Testis (tissue), 3 donors: ENCODE data around the gene GRM7. TPM values are rescaled to one million over a fixed set of nuclear protein-coding genes. Genes with fewer than 3 reads are reported as not detected.

Experiments used
- DNase-seq: peaks from one replicate; pipeline ENCODE4 v3.0.0-alpha.2; 2019
- H3K27ac ChIP-seq, 2 donors: fragments of 200-600 bp; sonication (generic); one replicate each; pipeline ENCODE4 v1.5.1; 2019
- H3K27me3 ChIP-seq: fragments of 200-600 bp; sonication (generic); one replicate; pipeline ENCODE4 v1.5.1; 2019
- H3K36me3 ChIP-seq: fragments of 200-600 bp; sonication (generic); one replicate; pipeline ENCODE4 v1.5.1; 2017; ENCODE audit warnings: low read depth; ENCODE audit errors: missing control alignments
- H3K4me1 ChIP-seq: fragments of 200-600 bp; sonication (generic); one replicate; pipeline ENCODE4 v1.5.1; 2019
- H3K4me3 ChIP-seq, 2 donors: fragments of 200-600 bp; sonication (generic); one replicate each; pipeline ENCODE4 v1.5.1; 2017 to 2019
- H3K9me3 ChIP-seq: fragments of 200-600 bp; sonication (generic); one replicate; pipeline ENCODE4 v1.5.1; 2017
- CTCF ChIP-seq, 3 experiments: fragments of 450-650 bp in 2 of 3; fragments of 200-600 bp in 1 of 3; sonication (generic) in 1 of 3; IDR thresholded peaks; one replicate each; pipeline ENCODE4 v1.5.1; 2016 to 2019; ENCODE audit warnings: antibody characterized with exemption in 3 of 3, mild to moderate bottlenecking in 2 of 3, moderate library complexity in 1 of 3
- POLR2A ChIP-seq: fragments of 450-650 bp; IDR thresholded peaks from one replicate; pipeline ENCODE4 v1.6.1; 2017; ENCODE audit warnings: antibody characterized with exemption, mild to moderate bottlenecking, moderate library complexity
- WGBS, 2 donors: methylation state at CpG; one replicate each; pipeline ENCODE4 v1.1.5; 2018; 5-methylcytosine and 5-hydroxymethylcytosine counted together
- intact Hi-C: fragments of 100-400 bp; cut with DNase I; formaldehyde crosslinking; loops from one replicate; pipeline ENCODE4 v1.15.1; 2023; ENCODE audit warnings: low total_unique reads
- polyA plus RNA-seq: library from polyadenylated mRNA; stranded (reverse); fragments of 350-450 nt; fragmentation: Illumina TruSeq; extraction: RNeasy Lipid Tissue Mini Kit (QIAGEN cat#74804); gene quantifications from one replicate; pipeline ENCODE4 v1.2.3, GENCODE V29; 2014; ENCODE audit warnings: low read depth, low replicate concordance; ENCODE audit not compliant: insufficient read depth
- total RNA-seq, 2 donors: library from RNA; depleted of rRNA; stranded (reverse); fragments of >200 nt; gene quantifications; one replicate each; pipeline ENCODE4 v1.2.3, GENCODE V29; 2016

Gene GRM7
- total and polyA plus RNA-seq, 3 donors from 2014 or later, result 2.0 to 3.2 (median 2.7) TPM

- TF ChIP-seq POLR2A (no peak), CTCF (IDR thresholded peaks at IDR 0.05) (no peak)
- intact Hi-C loops, result no loop called here
- DNase-seq, result no peak
- H3K4me3 ChIP-seq, result no peak overlapping the region
- WGBS, 2 donors, result 86 to 88% methylated on average over 5 of the region's 5 CpGs
- no peaks in the 10 kb centered on the region for H3K36me3 ChIP-seq
- H3K4me1 ChIP-seq, result no peaks in the 10 kb centered on the region
- H3K9me3 ChIP-seq, result no peaks in the 10 kb centered on the region
- H3K27ac ChIP-seq, result no peak overlapping the region
- no peaks in the 10 kb centered on the region for H3K27me3 ChIP-seq
These were observed 154.9 kb downstream of the GRM7 start for GRCh38 chr3:7015683-7016440.

GRCh38 chr3:7025581-7026300 is 164.8 kb downstream of the GRM7 start:
- Histone ChIP-seq H3K36me3 (no peaks in the 10 kb centered on the region), H3K9me3 (no peaks in the 10 kb centered on the region), H3K27me3 (no peaks in the 10 kb centered on the region), H3K4me3 (no peak overlapping the region), H3K4me1 (no peaks in the 10 kb centered on the region), H3K27ac (no peak overlapping the region)
- TF ChIP-seq POLR2A (no peak), CTCF (IDR thresholded peaks at IDR 0.05) (no peak)
- no peak for DNase-seq
- 60% methylated on average over 3 of the region's 3 CpGs for WGBS, 2 donors
- intact Hi-C loops, result no loop called here

DNA sequence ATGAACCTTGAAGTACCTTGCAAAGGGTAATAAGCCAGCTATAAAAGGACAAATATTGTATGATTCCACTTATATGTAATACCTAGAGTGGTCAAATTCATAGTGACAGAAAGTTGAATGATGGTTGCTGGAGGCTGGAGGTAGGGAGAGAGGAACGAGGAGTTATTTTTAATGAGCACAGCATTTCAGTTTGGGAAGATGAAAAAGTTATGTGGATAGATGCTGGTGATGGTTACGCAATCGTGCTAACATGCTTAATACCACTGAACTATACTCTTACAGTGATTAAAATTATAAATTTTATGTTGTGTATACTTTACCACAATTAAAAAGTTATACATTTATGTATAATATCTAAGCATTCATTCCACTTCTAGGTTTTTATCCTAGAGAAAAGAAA is 168.6 kb downstream of the GRM7 start:
- DNase-seq, result no peak
- no peaks in the 10 kb centered on the region for H3K4me1 ChIP-seq
- WGBS, 2 donors, result 87 to 89% methylated on average over 3 of the region's 3 CpGs
- TF ChIP-seq POLR2A (no peak), CTCF (IDR thresholded peaks at IDR 0.05) (no peak)
- no peak overlapping the region for H3K4me3 ChIP-seq
- intact Hi-C loops, result no loop called here
- no peaks in the 10 kb centered on the region for H3K9me3 ChIP-seq
- H3K27me3 ChIP-seq, result no peaks in the 10 kb centered on the region
- no peaks in the 10 kb centered on the region for H3K36me3 ChIP-seq
- H3K27ac ChIP-seq, result no peak overlapping the region

DNA sequence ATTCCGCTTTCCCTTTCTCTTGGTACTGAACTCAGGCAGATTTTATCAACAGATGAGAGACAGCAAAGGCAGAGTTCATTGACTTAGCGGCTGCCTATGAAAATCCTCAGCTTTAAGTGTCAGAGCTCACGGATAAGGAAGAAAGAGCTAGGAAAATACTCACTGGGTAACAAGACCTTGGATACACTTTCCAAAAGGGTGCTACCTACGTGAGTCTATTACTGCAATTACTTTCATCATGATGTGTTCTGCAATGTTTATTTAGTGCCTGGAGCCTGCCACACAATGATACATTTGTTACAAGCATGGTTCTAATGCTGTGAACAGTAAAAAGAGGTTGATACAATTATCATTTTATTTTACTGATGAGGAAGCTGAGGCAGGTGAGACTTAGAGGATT is 177.5 kb downstream of the GRM7 start:
- TF ChIP-seq CTCF (IDR thresholded peaks at IDR 0.05) (no peak), POLR2A (no peak)
- Histone ChIP-seq H3K4me1 (no peaks in the 10 kb centered on the region), H3K27me3 (no peaks in the 10 kb centered on the region), H3K36me3 (no peaks in the 10 kb centered on the region), H3K9me3 (no peaks in the 10 kb centered on the region), H3K4me3 (no peak overlapping the region), H3K27ac (no peak overlapping the region)
- WGBS, 2 donors, result 58 to 66% methylated on average over 4 of the region's 4 CpGs
- intact Hi-C loops, result no loop called here
- DNase-seq, result no peak
